Heart left ventricle (tissue), 13 donors: ENCODE data around the gene SYNDIG1.

Experiments
- POLR2A ChIP-seq, 2 donors: fragments of 450-650 bp; IDR thresholded peaks; one replicate each; pipeline ENCODE4 v1.6.1; 2017; ENCODE audit warnings: antibody characterized with exemption in 2 of 2, mild to moderate bottlenecking in 2 of 2, moderate library complexity in 2 of 2
- TF ChIP-seq, protein P1 (sequence below), 12 donors: fragments of 200-600 bp; sonication (generic) in 4 of 12; IDR thresholded peaks; one replicate each; pipeline versions ENCODE4 v1.5.0 to v1.8.0; 2018 to 2022; ENCODE audit warnings: antibody characterized with exemption in 12 of 12, mild to moderate bottlenecking in 5 of 12
- donor health status: ischemic (EF 13 %, LVEDD 7.1; RV severe dilation, severe dysfunction).
- donor health status: DM: no; HTN: yes; CAD: no.
- donor health status: DM: no; HTN: no; CAD: no.
- donor health status: ischemic (EF 25% LVEDD 6.9; RV normal size, moderate dysfunction).
- donor health status: ischemic (EF 25% LVEDD 5.7; RV mildly dilated, moderate dysfunction).
- donor health status: ischemic (EF 35%, LVEDD 5.7; RV mildly dilated, moderate dysfunction).
- donor health status: nonischemic (EF 11% LVEDD 7.7; RV severe dilation, severe dysfunction).
- donor health status: DM: yes; HTN: yes; CAD: no.
- donor health status: PGD.
- donor health status: ischemic (EF 29% LVEDD 5.4; RV normal size, mild dysfunction).
- donor health status: nonischemic (EF 23%, LVEDD 6.1; RV moderate dilation, normal function).

DNA sequence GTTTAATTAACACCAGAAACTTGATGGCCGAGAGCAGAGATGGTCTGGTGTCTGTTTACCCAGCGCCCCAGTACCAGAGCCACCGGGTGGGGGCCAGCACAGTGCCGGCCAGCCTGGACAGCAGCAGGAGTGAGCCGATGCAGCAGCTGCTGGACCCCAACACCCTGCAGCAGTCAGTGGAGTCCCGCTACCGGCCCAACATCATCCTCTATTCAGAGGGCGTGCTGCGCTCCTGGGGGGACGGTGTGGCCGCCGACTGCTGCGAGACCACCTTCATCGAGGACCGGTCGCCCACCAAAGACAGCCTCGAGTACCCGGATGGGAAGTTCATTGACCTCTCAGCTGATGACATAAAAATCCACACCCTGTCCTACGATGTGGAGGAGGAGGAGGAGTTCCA, 73.7 kb downstream of the SYNDIG1 start:
- TF ChIP-seq POLR2A (IDR thresholded peaks at IDR 0.05) = no peak
- TF ChIP-seq, protein P1, sequence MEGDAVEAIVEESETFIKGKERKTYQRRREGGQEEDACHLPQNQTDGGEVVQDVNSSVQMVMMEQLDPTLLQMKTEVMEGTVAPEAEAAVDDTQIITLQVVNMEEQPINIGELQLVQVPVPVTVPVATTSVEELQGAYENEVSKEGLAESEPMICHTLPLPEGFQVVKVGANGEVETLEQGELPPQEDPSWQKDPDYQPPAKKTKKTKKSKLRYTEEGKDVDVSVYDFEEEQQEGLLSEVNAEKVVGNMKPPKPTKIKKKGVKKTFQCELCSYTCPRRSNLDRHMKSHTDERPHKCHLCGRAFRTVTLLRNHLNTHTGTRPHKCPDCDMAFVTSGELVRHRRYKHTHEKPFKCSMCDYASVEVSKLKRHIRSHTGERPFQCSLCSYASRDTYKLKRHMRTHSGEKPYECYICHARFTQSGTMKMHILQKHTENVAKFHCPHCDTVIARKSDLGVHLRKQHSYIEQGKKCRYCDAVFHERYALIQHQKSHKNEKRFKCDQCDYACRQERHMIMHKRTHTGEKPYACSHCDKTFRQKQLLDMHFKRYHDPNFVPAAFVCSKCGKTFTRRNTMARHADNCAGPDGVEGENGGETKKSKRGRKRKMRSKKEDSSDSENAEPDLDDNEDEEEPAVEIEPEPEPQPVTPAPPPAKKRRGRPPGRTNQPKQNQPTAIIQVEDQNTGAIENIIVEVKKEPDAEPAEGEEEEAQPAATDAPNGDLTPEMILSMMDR (IDR thresholded peaks at IDR 0.05) = no peak
